CD14-positive monocyte (primary cell): ENCODE data around the gene TRABD2A. TPM values are rescaled to one million over a fixed set of nuclear protein-coding genes. Genes with fewer than 3 reads are reported as not detected.
A peak's percentile ranks its signal among the peaks of the same experiment; 100 is the strongest.
"Not testable (repeated sequence)": the region's sequence is repeated elsewhere in the genome, so short reads cannot be mapped to it uniquely, and the experiment has no call there.

Experiments used
- DNase-seq, 3 donors: peaks; one replicate each; pipeline ENCODE4 v3.0.0-alpha.2; 2011 to 2022
- H2AFZ ChIP-seq: 2 replicates; pipeline ENCODE4 v1.6.0; 2012; ENCODE audit warnings: mild to moderate bottlenecking, low read depth, low read length, inconsistent platforms; ENCODE audit not compliant: insufficient read depth, poor library complexity, severe bottlenecking
- H3K27ac ChIP-seq, 2 donors: 1 replicate in 1 of 2; 2 replicates in 1 of 2; pipeline ENCODE4 v1.5.1; 2012 to 2013; ENCODE audit warnings: low read length in 2 of 2, control low read depth in 1 of 2, inconsistent platforms in 1 of 2, low read depth in 1 of 2, mild to moderate bottlenecking in 1 of 2
- H3K27me3 ChIP-seq, 2 donors: one replicate each; pipeline versions ENCODE4 v1.6.0 to v1.6.1; 2011 to 2013; ENCODE audit warnings: low read length in 2 of 2; ENCODE audit not compliant: control insufficient read depth in 2 of 2, insufficient read depth in 2 of 2
- H3K36me3 ChIP-seq, 2 donors: replicated peaks in 1 of 2; 1 replicate in 1 of 2; 2 replicates in 1 of 2; pipeline versions ENCODE4 v1.5.1 to v1.6.1; 2012 to 2013; ENCODE audit warnings: low read length in 2 of 2, control low read depth in 1 of 2, inconsistent platforms in 1 of 2, mild to moderate bottlenecking in 1 of 2; ENCODE audit not compliant: insufficient read depth in 2 of 2, control insufficient read depth in 1 of 2
- H3K4me1 ChIP-seq, 2 donors: 1 replicate in 1 of 2; 2 replicates in 1 of 2; pipeline versions ENCODE4 v1.5.1 to v1.6.1; 2012 to 2013; ENCODE audit warnings: low read length in 2 of 2, control low read depth in 1 of 2, inconsistent platforms in 1 of 2, mild to moderate bottlenecking in 1 of 2, moderate library complexity in 1 of 2; ENCODE audit not compliant: insufficient read depth in 2 of 2, control insufficient read depth in 1 of 2
- H3K4me2 ChIP-seq: replicated peaks from 2 replicates; pipeline ENCODE3; 2012; ENCODE audit warnings: low read length, moderate library complexity, mild to moderate bottlenecking; ENCODE audit not compliant: poor library complexity, severe bottlenecking; ENCODE audit errors: extremely low read depth
- H3K4me3 ChIP-seq, 3 experiments: fragments of 200-600 bp in 1 of 3; sonication (generic) in 1 of 3; replicated peaks in 1 of 3; 1 replicate in 2 of 3; 2 replicates in 1 of 3; pipeline ENCODE4 v1.5.1; 2011 to 2013; ENCODE audit warnings: low read length in 3 of 3, mild to moderate bottlenecking in 3 of 3, control low read depth in 2 of 3, low read depth in 2 of 3, inconsistent platforms in 1 of 3, moderate library complexity in 1 of 3
- H3K79me2 ChIP-seq: 2 replicates; pipeline ENCODE4 v1.6.0; 2012; ENCODE audit warnings: mild to moderate bottlenecking, control low read depth, inconsistent platforms, low read length, moderate library complexity; ENCODE audit not compliant: insufficient read depth
- H3K9ac ChIP-seq: 2 replicates; pipeline ENCODE4 v1.6.0; 2017; ENCODE audit warnings: low read length, mild to moderate bottlenecking; ENCODE audit not compliant: insufficient read depth, poor library complexity, severe bottlenecking
- H3K9me3 ChIP-seq, 2 donors: replicated peaks in 1 of 2; 1 replicate in 1 of 2; 2 replicates in 1 of 2; pipeline versions ENCODE4 v1.5.1 to v1.6.1; 2012 to 2013; ENCODE audit warnings: low read length in 2 of 2, control low read depth in 1 of 2; ENCODE audit not compliant: control insufficient read depth in 1 of 2, insufficient read depth in 1 of 2
- H4K20me1 ChIP-seq: 2 replicates; pipeline ENCODE4 v1.6.0; 2012; ENCODE audit warnings: mild to moderate bottlenecking, low read length, control low read depth, moderate library complexity; ENCODE audit not compliant: insufficient read depth
- H3K27ac Mint-ChIP-seq, 7 donors: one replicate each; pipeline ENCODE4 v1.8.0; 2020; ENCODE audit warnings: mild to moderate bottlenecking in 7 of 7, mixed read lengths in 7 of 7, moderate library complexity in 6 of 7, inconsistent platforms in 2 of 7
- H3K27me3 Mint-ChIP-seq, 3 donors: one replicate each; pipeline ENCODE4 v1.8.0; 2021 to 2022; ENCODE audit warnings: low read depth in 3 of 3, mild to moderate bottlenecking in 3 of 3, mixed read lengths in 3 of 3, moderate library complexity in 3 of 3, inconsistent platforms in 1 of 3
- H3K36me3 Mint-ChIP-seq, 2 donors: one replicate each; pipeline ENCODE4 v1.8.0; 2020; ENCODE audit warnings: mixed read lengths in 2 of 2, inconsistent platforms in 1 of 2, mild to moderate bottlenecking in 1 of 2
- H3K4me1 Mint-ChIP-seq: one replicate; pipeline ENCODE4 v1.8.0; 2020; ENCODE audit warnings: mild to moderate bottlenecking, mixed read lengths
- H3K4me3 Mint-ChIP-seq, 2 donors: one replicate each; pipeline ENCODE4 v1.8.0; 2020; ENCODE audit warnings: mild to moderate bottlenecking in 2 of 2, mixed read lengths in 2 of 2, moderate library complexity in 1 of 2
- H3K9me3 Mint-ChIP-seq, 7 donors: one replicate each; pipeline ENCODE4 v1.8.0; 2020 to 2022; ENCODE audit warnings: mixed read lengths in 7 of 7, mild to moderate bottlenecking in 6 of 7, moderate library complexity in 6 of 7, inconsistent platforms in 2 of 7
- CTCF ChIP-seq: fragments of 200-600 bp; IDR thresholded peaks from one replicate; pipeline ENCODE4 v1.8.0; 2022; ENCODE audit warnings: antibody characterized with exemption, mild to moderate bottlenecking
- WGBS: methylation state at CpG from one replicate; pipeline ENCODE4 v1.1.5; 2013; ENCODE audit warnings: missing lambda C conversion rate; ENCODE audit not compliant: insufficient coverage; 5-methylcytosine and 5-hydroxymethylcytosine counted together
- intact Hi-C, 2 donors: fragments of 100-400 bp; cut with micrococcal nuclease; formaldehyde crosslinking; loops; one replicate each; pipeline versions ENCODE4 v1.15.0 to v1.15.1; 2023
- polyA plus RNA-seq, 3 donors: library from polyadenylated mRNA; depleted of rRNA in 1 of 3; unstranded in 2 of 3; stranded (reverse) in 1 of 3; fragments of 300-500 nt in 2 of 3; fragments of >200 nt in 1 of 3; fragmentation: Illumina TruSeq in 2 of 3; gene quantifications; 1 replicate in 2 of 3; 2 replicates in 1 of 3; pipeline ENCODE4 v1.2.3, GENCODE V29; 2012 to 2021

Gene TRABD2A
- polyA plus RNA-seq, 3 donors, result 0.53 to 0.95 (median 0.79) TPM

GRCh38 chr2:84878459-84878858 is 2.4 kb downstream of the TRABD2A start:
- 100% methylated on average over 1 of the region's 1 CpG for WGBS
- H3K27me3 ChIP-seq, result peaks cover 23 to 34% of the 10 kb centered on the region in 2 donors
- no peak overlapping the region for H3K27ac ChIP-seq
- Mint-ChIP-seq H3K36me3 (peaks cover 5 to 10% of the 10 kb centered on the region in 2 donors), H3K27ac (no peak overlapping the region), H3K4me3 (peak overlapping the region; percentile 20 to 96), H3K9me3 (peaks cover 0 to 15% (median 6%) of the 10 kb centered on the region in 7 donors), H3K4me1 (peaks cover 29% of the 10 kb centered on the region), H3K27me3 (peaks cover 44 to 59% (median 49%) of the 10 kb centered on the region in 3 donors)
- no peaks in the 10 kb centered on the region for H4K20me1 ChIP-seq
- H3K9ac ChIP-seq, result no peak overlapping the region
- TF ChIP-seq CTCF, result no peak
- intact Hi-C loops, result no loop called here
- H2AFZ ChIP-seq, result no peak overlapping the region
- peaks cover 22 to 27% of the 10 kb centered on the region in 2 donors for H3K4me1 ChIP-seq
- no peaks in the 10 kb centered on the region for H3K9me3 ChIP-seq
- no peaks in the 10 kb centered on the region for H3K36me3 ChIP-seq
- H3K4me3 ChIP-seq, result no peak overlapping the region
- no peaks in the 10 kb centered on the region for H3K79me2 ChIP-seq
- no peak for DNase-seq
- H3K4me2 ChIP-seq, result no peak overlapping the region

GRCh38 chr2:84876369-84876768 is 4.5 kb downstream of the TRABD2A start:
- no peak overlapping the region for H3K27ac ChIP-seq
- H3K36me3 ChIP-seq, result no peaks in the 10 kb centered on the region
- H3K4me3 Mint-ChIP-seq, result no peak overlapping the region
- H3K4me3 ChIP-seq, result no peak overlapping the region
- no peak for DNase-seq
- 89% methylated on average over 2 of the region's 3 CpGs for WGBS
- H3K4me1 Mint-ChIP-seq, result peaks cover 17% of the 10 kb centered on the region
- H3K36me3 Mint-ChIP-seq, result peaks cover 5 to 10% of the 10 kb centered on the region in 2 donors
- no peaks in the 10 kb centered on the region for H3K9me3 ChIP-seq
- no peak overlapping the region for H3K27ac Mint-ChIP-seq
- no peak overlapping the region for H2AFZ ChIP-seq
- H3K27me3 ChIP-seq, result peaks cover 18 to 27% of the 10 kb centered on the region in 2 donors
- peaks cover 32 to 47% (median 38%) of the 10 kb centered on the region in 3 donors for H3K27me3 Mint-ChIP-seq
- no peaks in the 10 kb centered on the region for H3K79me2 ChIP-seq
- intact Hi-C loops, result no loop called here
- no peaks in the 10 kb centered on the region for H4K20me1 ChIP-seq
- no peak for TF ChIP-seq CTCF
- peaks cover 13 to 15% of the 10 kb centered on the region in 2 donors for H3K4me1 ChIP-seq
- peaks cover 0 to 10% (median 5%) of the 10 kb centered on the region in 7 donors for H3K9me3 Mint-ChIP-seq
- no peak overlapping the region for H3K9ac ChIP-seq
- no peak overlapping the region for H3K4me2 ChIP-seq

GRCh38 chr2:84875619-84876018 is 5.3 kb downstream of the TRABD2A start:
- H3K79me2 ChIP-seq, H3K36me3 Mint-ChIP-seq, H3K4me3 Mint-ChIP-seq, H3K27ac ChIP-seq, H2AFZ ChIP-seq, H3K9me3 ChIP-seq, H3K4me2 ChIP-seq, intact Hi-C loops, DNase-seq, H3K27ac Mint-ChIP-seq, H3K9ac ChIP-seq, H3K9me3 Mint-ChIP-seq, H3K4me3 ChIP-seq, H4K20me1 ChIP-seq, H3K36me3 ChIP-seq, H3K4me1 ChIP-seq: not testable (repeated sequence)
- WGBS, result 100% methylated on average over 1 of the region's 1 CpG
- peaks cover 14 to 23% of the 10 kb centered on the region in 2 donors for H3K27me3 ChIP-seq
- peaks cover 26 to 40% (median 32%) of the 10 kb centered on the region in 3 donors for H3K27me3 Mint-ChIP-seq
- H3K4me1 Mint-ChIP-seq, result peaks cover 13% of the 10 kb centered on the region
